Astrocyte (in vitro differentiated cells and primary cell): ENCODE results near the gene OR2J3.

Source experiments
- EZH2 ChIP-seq: IDR thresholded peaks from 2 replicates; pipeline ENCODE4 v1.6.1; 2012; ENCODE audit warnings: mild to moderate bottlenecking, low read length, inconsistent platforms; ENCODE audit not compliant: insufficient read depth
- TF ChIP-seq, protein P1 (sequence below): IDR thresholded peaks from 2 replicates; pipeline ENCODE4 v1.5.1; 2011; ENCODE audit warnings: low read depth, mild to moderate bottlenecking, inconsistent platforms, low read length, moderate library complexity; ENCODE audit not compliant: insufficient read depth

DNA sequence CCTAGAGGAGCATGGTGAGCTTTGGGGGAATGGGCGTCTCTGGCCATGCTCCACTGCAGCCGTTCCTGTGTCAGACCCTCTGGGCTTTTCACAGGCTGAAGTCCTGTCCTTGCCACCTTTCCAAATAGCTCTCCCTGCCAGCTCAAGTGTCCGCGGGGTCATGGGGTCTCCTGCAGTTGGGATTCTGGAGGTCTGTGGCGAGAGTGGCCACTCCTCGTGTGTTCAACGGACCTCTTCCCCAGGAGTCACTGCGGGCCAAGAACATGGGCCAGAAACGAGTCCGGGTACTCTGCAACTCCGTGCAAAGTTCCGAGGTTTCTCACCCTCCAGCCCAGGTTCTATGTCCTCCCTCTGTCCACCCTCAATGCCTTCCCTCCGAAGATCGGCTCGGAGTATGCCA is 25.4 kb upstream of the OR2J3 start:
- TF ChIP-seq, protein P1, sequence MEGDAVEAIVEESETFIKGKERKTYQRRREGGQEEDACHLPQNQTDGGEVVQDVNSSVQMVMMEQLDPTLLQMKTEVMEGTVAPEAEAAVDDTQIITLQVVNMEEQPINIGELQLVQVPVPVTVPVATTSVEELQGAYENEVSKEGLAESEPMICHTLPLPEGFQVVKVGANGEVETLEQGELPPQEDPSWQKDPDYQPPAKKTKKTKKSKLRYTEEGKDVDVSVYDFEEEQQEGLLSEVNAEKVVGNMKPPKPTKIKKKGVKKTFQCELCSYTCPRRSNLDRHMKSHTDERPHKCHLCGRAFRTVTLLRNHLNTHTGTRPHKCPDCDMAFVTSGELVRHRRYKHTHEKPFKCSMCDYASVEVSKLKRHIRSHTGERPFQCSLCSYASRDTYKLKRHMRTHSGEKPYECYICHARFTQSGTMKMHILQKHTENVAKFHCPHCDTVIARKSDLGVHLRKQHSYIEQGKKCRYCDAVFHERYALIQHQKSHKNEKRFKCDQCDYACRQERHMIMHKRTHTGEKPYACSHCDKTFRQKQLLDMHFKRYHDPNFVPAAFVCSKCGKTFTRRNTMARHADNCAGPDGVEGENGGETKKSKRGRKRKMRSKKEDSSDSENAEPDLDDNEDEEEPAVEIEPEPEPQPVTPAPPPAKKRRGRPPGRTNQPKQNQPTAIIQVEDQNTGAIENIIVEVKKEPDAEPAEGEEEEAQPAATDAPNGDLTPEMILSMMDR = no peak
- TF ChIP-seq EZH2 = no peak
